ENCODE results near the gene S100A6.
A peak's percentile ranks its signal among the peaks of the same experiment; 100 is the strongest.

The S100A6 gene

GRCh38 chr1:153493343-153493960 is 42.3 kb downstream of the S100A6 start:
- DNase-seq, result no peak

DNA sequence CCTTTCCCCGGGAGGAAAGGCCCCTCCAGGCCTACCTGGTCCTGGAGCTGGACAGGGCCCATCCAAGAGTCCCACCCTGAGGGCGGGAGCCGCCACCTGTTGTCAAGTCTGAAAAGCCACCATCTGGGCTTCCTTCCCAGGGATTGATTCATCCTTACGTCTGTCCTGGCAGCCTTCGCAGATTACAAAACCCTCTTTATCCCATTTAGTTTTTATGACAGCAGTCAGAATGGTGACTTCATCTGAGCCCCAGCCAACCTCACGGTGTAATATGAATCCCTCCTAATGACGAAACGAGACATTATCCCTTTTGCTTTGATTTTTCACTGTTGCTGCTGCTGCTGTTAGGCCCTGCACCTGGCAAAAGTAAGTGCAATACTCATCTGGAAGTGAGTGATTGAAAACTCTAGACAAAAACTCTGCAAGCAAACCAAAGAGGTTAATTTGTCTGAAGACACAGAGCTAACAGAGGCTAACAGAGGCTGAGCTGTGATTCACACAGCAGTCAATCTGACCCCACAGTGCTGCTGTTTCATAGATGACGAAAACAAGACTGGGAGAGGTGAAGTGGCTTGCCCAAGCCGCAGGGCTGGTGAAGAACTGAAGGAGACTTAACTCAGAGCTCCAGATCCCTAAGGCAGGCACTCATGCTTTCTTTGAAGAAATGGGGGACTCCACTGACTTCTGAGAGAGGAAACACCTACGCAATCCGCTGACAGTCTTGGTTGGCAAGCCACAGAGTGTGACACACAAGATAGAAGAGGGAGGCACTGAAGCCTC is 45.3 kb downstream of the S100A6 start:
- peak; percentile 71 for DNase-seq

GRCh38 chr1:153488731-153489130 is 47.1 kb downstream of the S100A6 start:
- peak; percentile 35 for DNase-seq

- DNase-seq, result no peak
Observed at GRCh38 chr1:153487707-153488106, 48.1 kb downstream of the S100A6 start.

- no peak for DNase-seq
Observed at GRCh38 chr1:153485863-153486262, 49.9 kb downstream of the S100A6 start.
